Caco-2 (cell line): ENCODE data around the gene FN1. TPM values are rescaled to one million over a fixed set of nuclear protein-coding genes. Genes with fewer than 3 reads are reported as not detected.

Experiments
- BruUV-seq: library from RNA; stranded (reverse); fragments of 400-500 nt; replicated peaks from 2 replicates; lab custom pipeline; 2021; lab: Mats Ljungman, UMichigan
- CTCF ChIA-PET: fragments of 300-600 bp; sonication (Branson Sonifier 250); formaldehyde crosslinking; loops from one replicate; lab custom pipeline; 2022; ENCODE audit warnings: antibody characterized with exemption; lab: Charles Lee
- POLR2A ChIA-PET: fragments of 300-600 bp; sonication (Branson Sonifier 250); formaldehyde crosslinking; loops from one replicate; lab custom pipeline; 2022; ENCODE audit warnings: antibody characterized with exemption; lab: Charles Lee
- DNase-seq, 2 experiments: peaks; one replicate each; pipeline versions ENCODE4 v3.0.0 to v3.0.0-alpha.2; 2020 to 2022
- H3K27me3 ChIP-seq: replicated peaks from 2 replicates; pipeline ENCODE4 v1.6.0; 2011; ENCODE audit warnings: low read length; ENCODE audit not compliant: control insufficient read depth, insufficient read depth
- H3K36me3 ChIP-seq: 2 replicates; pipeline ENCODE4 v1.5.1; 2011; ENCODE audit warnings: low read length; ENCODE audit not compliant: control insufficient read depth, insufficient read depth
- H3K4me1 ChIP-seq: fragments of 250-450 bp; sonication (Bioruptor Pico); 2 replicates; pipeline ENCODE4 v1.5.1; 2020; ENCODE audit warnings: mild to moderate bottlenecking
- H3K4me3 ChIP-seq: 2 replicates; pipeline ENCODE4 v1.5.1; 2011; ENCODE audit warnings: low read depth, mild to moderate bottlenecking, control low read depth, low read length
- H3K9me3 ChIP-seq: fragments of 250-450 bp; sonication (Bioruptor Pico); 2 replicates; pipeline ENCODE4 v1.5.1; 2020; ENCODE audit warnings: mild to moderate bottlenecking, moderate library complexity
- H3K27ac Mint-ChIP-seq: one replicate; pipeline ENCODE4 v1.8.0; 2022; ENCODE audit warnings: mixed read lengths; ENCODE audit not compliant: unreplicated experiment
- H3K27me3 Mint-ChIP-seq: one replicate; pipeline ENCODE4 v1.8.0; 2022; ENCODE audit warnings: mixed read lengths; ENCODE audit not compliant: insufficient read depth, unreplicated experiment
- H3K36me3 Mint-ChIP-seq: one replicate; pipeline ENCODE4 v1.8.0; 2022; ENCODE audit warnings: mild to moderate bottlenecking, mixed read lengths; ENCODE audit not compliant: insufficient read depth, unreplicated experiment
- H3K4me1 Mint-ChIP-seq: one replicate; pipeline ENCODE4 v1.8.0; 2022; ENCODE audit warnings: low read depth, mixed read lengths; ENCODE audit not compliant: unreplicated experiment
- H3K4me3 Mint-ChIP-seq: one replicate; pipeline ENCODE4 v1.8.0; 2022; ENCODE audit warnings: mild to moderate bottlenecking, moderate library complexity, mixed read lengths; ENCODE audit not compliant: unreplicated experiment
- H3K9me3 Mint-ChIP-seq: one replicate; pipeline ENCODE4 v1.8.0; 2022; ENCODE audit warnings: mixed read lengths; ENCODE audit not compliant: unreplicated experiment
- CTCF ChIP-seq, 2 experiments: fragments of 200-600 bp in 1 of 2; IDR thresholded peaks; 1 replicate in 1 of 2; 2 replicates in 1 of 2; pipeline versions ENCODE4 v1.5.1 to v1.8.0; 2011 to 2022; ENCODE audit warnings: antibody characterized with exemption in 1 of 2, control low read depth in 1 of 2, inconsistent platforms in 1 of 2, low read depth in 1 of 2, low read length in 1 of 2, mild to moderate bottlenecking in 1 of 2, moderate library complexity in 1 of 2; ENCODE audit not compliant: insufficient read depth in 1 of 2, severe bottlenecking in 1 of 2, unreplicated experiment in 1 of 2
- intact Hi-C: fragments of 100-400 bp; cut with micrococcal nuclease; formaldehyde crosslinking; loops from one replicate; pipeline ENCODE4 v1.10.0; 2022; ENCODE audit not compliant: unreplicated experiment
- total RNA-seq: library from RNA; stranded (reverse); gene quantifications from 2 replicates; pipeline ENCODE4 v1.2.3, GENCODE V29; 2022

Gene FN1
- total RNA-seq, 1 experiment from 2014 or later = 3,805 TPM

- H3K36me3 Mint-ChIP-seq = no peaks in the 10 kb centered on the region
- CTCF ChIA-PET = no interaction called here
- DNase-seq = peak in 1 of 2 experiments; percentile 49
- no peaks in the 10 kb centered on the region for H3K9me3 Mint-ChIP-seq
- peaks cover 13% of the 10 kb centered on the region for H3K4me1 Mint-ChIP-seq
- no peaks in the 10 kb centered on the region for H3K9me3 ChIP-seq
- H3K4me1 ChIP-seq = peaks cover 5% of the 10 kb centered on the region
- no peaks in the 10 kb centered on the region for H3K27me3 Mint-ChIP-seq
- H3K4me3 ChIP-seq = no peak overlapping the region
- H3K27ac Mint-ChIP-seq = no peak overlapping the region
- H3K36me3 ChIP-seq = no peaks in the 10 kb centered on the region
- no peak for TF ChIP-seq CTCF (IDR thresholded peaks at IDR 0.05; ENCODE audit: insufficient read depth in 1 of 2, low read depth in 1 of 2, low read length in 1 of 2, severe bottlenecking in 1 of 2, unreplicated experiment in 1 of 2)
- POLR2A ChIA-PET = no interaction called here
- intact Hi-C loops = no loop called here
- H3K27me3 ChIP-seq = no peaks in the 10 kb centered on the region
- BruUV-seq = no TSS peak
- H3K4me3 Mint-ChIP-seq = no peak overlapping the region
Measured at GRCh38 chr2:215476424-215476823, 40.6 kb upstream of the FN1 start.

DNA sequence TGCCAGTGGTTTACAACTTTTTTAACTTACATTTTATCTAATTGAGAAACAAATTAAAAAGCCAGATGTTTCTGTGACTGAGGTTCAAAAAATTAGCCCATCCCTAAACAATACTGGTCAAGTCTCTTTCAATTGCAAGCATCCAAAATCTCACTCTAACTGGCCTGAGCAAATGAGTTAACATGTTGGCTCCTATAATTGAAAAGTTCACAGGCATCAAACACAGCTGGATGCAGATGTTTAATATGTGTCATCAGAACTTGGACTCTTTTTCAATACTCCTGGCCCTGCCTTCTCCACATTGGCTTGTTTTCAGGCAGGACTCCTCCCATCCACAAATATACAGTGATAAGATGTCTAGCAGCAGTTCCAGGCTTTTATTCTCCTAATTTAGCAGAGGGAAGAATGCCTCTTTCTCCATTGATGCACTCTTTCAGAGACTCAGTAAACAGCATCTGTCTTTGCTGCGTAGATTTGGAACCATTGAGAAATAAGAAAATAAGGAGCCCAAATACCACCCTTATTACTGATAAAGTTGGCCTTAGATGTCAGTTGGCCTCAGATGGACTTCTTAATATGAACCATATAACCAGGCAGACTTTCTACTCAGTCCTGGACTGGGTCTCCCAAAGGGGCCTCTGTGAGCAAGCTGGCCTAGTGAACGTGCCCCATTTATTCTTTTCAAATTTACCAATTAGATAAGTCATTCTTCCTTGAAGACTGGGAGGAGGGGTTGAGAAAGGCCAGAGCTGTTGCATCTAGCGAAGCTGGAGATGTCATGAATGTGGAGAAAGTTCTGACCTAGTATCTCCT lies 30.4 kb upstream of the FN1 start:
- DNase-seq = no peak
- Histone ChIP-seq H3K9me3 (no peaks in the 10 kb centered on the region), H3K4me3 (no peak overlapping the region), H3K27me3 (no peaks in the 10 kb centered on the region), H3K36me3 (no peaks in the 10 kb centered on the region), H3K4me1 (peaks cover 8% of the 10 kb centered on the region; the same call in 1 of the 2 replicates)
- Mint-ChIP-seq H3K9me3 (peaks cover 9% of the 10 kb centered on the region), H3K27ac (no peak overlapping the region), H3K4me1 (no peaks in the 10 kb centered on the region), H3K4me3 (no peak overlapping the region), H3K36me3 (no peaks in the 10 kb centered on the region), H3K27me3 (no peaks in the 10 kb centered on the region)
- intact Hi-C loops = no loop called here
- no peak for TF ChIP-seq CTCF (IDR thresholded peaks at IDR 0.05; ENCODE audit: insufficient read depth in 1 of 2, low read depth in 1 of 2, low read length in 1 of 2, severe bottlenecking in 1 of 2, unreplicated experiment in 1 of 2)
- ChIA-PET CTCF (no interaction called here), POLR2A (no interaction called here)
- BruUV-seq = no TSS peak

DNA sequence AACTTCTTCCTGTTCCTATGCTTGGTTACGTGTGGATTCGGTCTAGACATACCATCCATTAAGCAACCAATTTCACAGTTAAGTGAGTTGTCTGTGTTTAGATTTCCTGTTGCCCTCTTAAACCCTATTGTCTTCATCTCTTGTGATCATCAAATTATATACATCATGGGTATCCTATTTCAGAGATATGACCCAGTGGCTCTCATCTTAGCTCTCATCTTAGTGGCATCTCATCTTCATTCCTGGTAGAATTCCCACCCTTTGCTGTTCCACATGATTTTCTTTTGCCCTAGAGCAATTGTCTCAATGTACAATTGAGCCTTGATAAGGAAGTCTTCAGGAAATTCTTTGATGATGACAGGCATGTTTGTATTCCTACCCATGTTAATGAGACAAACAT lies 29.4 kb upstream of the FN1 start:
- Histone ChIP-seq H3K9me3 (no peaks in the 10 kb centered on the region), H3K4me1 (peaks cover 17% of the 10 kb centered on the region), H3K27me3 (no peaks in the 10 kb centered on the region), H3K4me3 (no peak overlapping the region), H3K36me3 (no peaks in the 10 kb centered on the region)
- POLR2A ChIA-PET = no interaction called here
- CTCF ChIA-PET = no interaction called here
- no peak overlapping the region for H3K27ac Mint-ChIP-seq
- no peak overlapping the region for H3K4me3 Mint-ChIP-seq
- TF ChIP-seq CTCF (IDR thresholded peaks at IDR 0.05; ENCODE audit: insufficient read depth in 1 of 2, low read depth in 1 of 2, low read length in 1 of 2, severe bottlenecking in 1 of 2, unreplicated experiment in 1 of 2) = no peak
- DNase-seq = no peak
- BruUV-seq = no TSS peak
- intact Hi-C loops = no loop called here
- peaks cover 9% of the 10 kb centered on the region for H3K9me3 Mint-ChIP-seq
- no peaks in the 10 kb centered on the region for H3K4me1 Mint-ChIP-seq
- H3K36me3 Mint-ChIP-seq = no peaks in the 10 kb centered on the region
- no peaks in the 10 kb centered on the region for H3K27me3 Mint-ChIP-seq
